Thoracic aorta (tissue), 2 donors: ENCODE data around the gene NR2C2AP. TPM values are rescaled to one million over a fixed set of nuclear protein-coding genes. Genes with fewer than 3 reads are reported as not detected.

Experiments used
- total RNA-seq, 2 donors: library from RNA; depleted of rRNA; stranded (reverse); fragments of >200 nt; gene quantifications; one replicate each; pipeline versions ENCODE4 v1.1.0 to v1.2.3, GENCODE V29; 2016

NR2C2AP gene
- total RNA-seq, 2 donors from 2014 or later: 6.5 to 17.9 TPM

Other genes with a start within 250 kb of the NR2C2AP start
- gene SUGP2, start 169.9 kb downstream of the NR2C2AP start, total RNA-seq: 10 to 100 TPM; 42.6 to 57.5 TPM
- gene ARMC6, start 169.8 kb downstream of the NR2C2AP start, total RNA-seq: 10 to 100 TPM; 21.0 to 38.6 TPM
- 10 to 100 TPM in 1 of 2 donors, 1 to 10 TPM in 1; 8.3 to 14.4 TPM for gene SLC25A42, start 139.4 kb downstream of the NR2C2AP start, total RNA-seq
- 10 to 100 TPM; 13.8 to 14.4 TPM for gene TMEM161A, start 64.9 kb downstream of the NR2C2AP start, total RNA-seq
- gene MEF2B, start 33.2 kb downstream of the NR2C2AP start, total RNA-seq: 1 to 10 TPM; 1.5 to 2.0 TPM
- 10 to 100 TPM; 15.2 to 15.4 TPM for gene BORCS8, start 11.3 kb downstream of the NR2C2AP start, total RNA-seq
- 10 to 100 TPM; 17.6 to 23.2 TPM for gene RFXANK, start 11.2 kb downstream of the NR2C2AP start, total RNA-seq
- gene NCAN, start 8.5 kb upstream of the NR2C2AP start, total RNA-seq: not detected
- gene TM6SF2, start 69.9 kb upstream of the NR2C2AP start, total RNA-seq: 1 to 10 TPM in 1 of 2 donors, under 1 TPM in 1; 0.49 to 4.1 TPM
- 10 to 100 TPM; 25.0 to 43.0 TPM for gene SUGP1, start 117.1 kb upstream of the NR2C2AP start, total RNA-seq
- gene MAU2, start 117.4 kb upstream of the NR2C2AP start, total RNA-seq: 100 to 1,000 TPM in 1 of 2 donors, 10 to 100 TPM in 1; 93.9 to 119 TPM
- 10 to 100 TPM; 55.9 to 79.1 TPM for gene GATAD2A, start 202.3 kb upstream of the NR2C2AP start, total RNA-seq